Measurements from ENCODE around the gene KIF12.

GRCh38 chr9:114053246-114054005 is 45.7 kb downstream of the KIF12 start:
- no peak for TF ChIP-seq CTCF (IDR thresholded peaks at IDR 0.05; ENCODE audit: extremely low read depth in 1 of 2, insufficient read depth in 1 of 2, low read depth in 1 of 2, low read length in 2 of 2)
- TF ChIP-seq EZH2 (IDR thresholded peaks at IDR 0.05; ENCODE audit: borderline replicate concordance, low read depth, low read length, severe bottlenecking) = no peak
- no peak for TF ChIP-seq POLR2AphosphoS5 (IDR thresholded peaks at IDR 0.05; ENCODE audit: insufficient read depth, low read depth, low read length)
- TF ChIP-seq FOS (IDR thresholded peaks at IDR 0.05; ENCODE audit: borderline replicate concordance, insufficient read depth, low read length) = no peak
- no peak for TF ChIP-seq POLR2A (IDR thresholded peaks at IDR 0.05; ENCODE audit: low read depth, low read length)
- TF ChIP-seq JUN (IDR thresholded peaks at IDR 0.05; ENCODE audit: borderline replicate concordance, insufficient read depth, insufficient read length, low read depth) = no peak
- TF ChIP-seq GATA2 (IDR thresholded peaks at IDR 0.05; ENCODE audit: insufficient read depth, insufficient read length, low read depth, low read length) = no peak
- TF ChIP-seq MAX (IDR thresholded peaks at IDR 0.05; ENCODE audit: insufficient read depth, insufficient read length) = no peak
- TF ChIP-seq MYC (IDR thresholded peaks at IDR 0.05; ENCODE audit: low read depth, low read length) = no peak
